Endothelial cell of umbilical vein (primary cell): ENCODE results near the gene C16orf89.
"Not testable (repeated sequence)": the region's sequence is repeated elsewhere in the genome, so short reads cannot be mapped to it uniquely, and the experiment has no call there.

Experiments
- CTCF ChIP-seq, 2 donors: IDR thresholded peaks; 1 replicate in 1 of 2; 2 replicates in 1 of 2; pipeline ENCODE4 v1.5.1; 2011; ENCODE audit warnings: low read length in 2 of 2, mild to moderate bottlenecking in 2 of 2, moderate library complexity in 2 of 2, control low read depth in 1 of 2, inconsistent platforms in 1 of 2, low read depth in 1 of 2; ENCODE audit not compliant: insufficient read depth in 1 of 2; ENCODE audit errors: extremely low read depth in 1 of 2
- EZH2 ChIP-seq: IDR thresholded peaks from 2 replicates; pipeline ENCODE4 v1.6.1; 2012; ENCODE audit warnings: borderline replicate concordance, low read depth, mild to moderate bottlenecking, moderate library complexity, low read length, inconsistent platforms; ENCODE audit not compliant: severe bottlenecking
- GATA2 ChIP-seq: IDR thresholded peaks from 2 replicates; pipeline ENCODE4 v1.7.0; 2011; ENCODE audit warnings: low read depth, mild to moderate bottlenecking, moderate library complexity, mixed read lengths, low read length; ENCODE audit not compliant: insufficient read length, insufficient read depth
- MYC ChIP-seq: IDR thresholded peaks from one replicate; pipeline ENCODE4 v1.6.1; 2011; ENCODE audit warnings: mild to moderate bottlenecking, low read depth, low read length
- POLR2A ChIP-seq: IDR thresholded peaks from 2 replicates; pipeline ENCODE4 v1.6.1; 2012; ENCODE audit warnings: low read depth, mild to moderate bottlenecking, control low read depth, low read length
- POLR2AphosphoS5 ChIP-seq: IDR thresholded peaks from 2 replicates; pipeline ENCODE4 v1.6.1; 2012; ENCODE audit warnings: low read depth, mild to moderate bottlenecking, control low read depth, low read length, moderate library complexity; ENCODE audit not compliant: insufficient read depth

GRCh38 chr16:5097470-5098220 is 31.9 kb upstream of the C16orf89 start, which contains the start of gene EEF2KMT:
- not testable (repeated sequence) for TF ChIP-seq CTCF (IDR thresholded peaks at IDR 0.05; ENCODE audit: extremely low read depth in 1 of 2, insufficient read depth in 1 of 2, low read depth in 1 of 2, low read length in 2 of 2); MYC; EZH2; GATA2
- TF ChIP-seq POLR2A (peak; percentile 28), POLR2AphosphoS5 (peak; percentile 52)
